LNCAP (cell line): ENCODE measurements around the gene ASIC2.

Experiments used
- CTCF ChIP-seq: fragments of 450-650 bp; IDR thresholded peaks from 2 replicates; pipeline ENCODE4 v1.5.1; 2017; ENCODE audit warnings: mild to moderate bottlenecking

ASIC2 gene

GRCh38 chr17:32998111-32998886, 294.8 kb downstream of the ASIC2 start:
- TF ChIP-seq CTCF = peak; percentile 94

GRCh38 chr17:32995416-32996045, 297.6 kb downstream of the ASIC2 start:
- TF ChIP-seq CTCF = no peak

GRCh38 chr17:32993977-32994376, 299.1 kb downstream of the ASIC2 start:
- no peak for TF ChIP-seq CTCF

- no peak for TF ChIP-seq CTCF
These were observed 300.6 kb downstream of the ASIC2 start for GRCh38 chr17:32992321-32993033.

GRCh38 chr17:32988481-32989101, 304.5 kb downstream of the ASIC2 start:
- no peak for TF ChIP-seq CTCF

- TF ChIP-seq CTCF = no peak
These were observed 307.9 kb downstream of the ASIC2 start for GRCh38 chr17:32985050-32985756.

GRCh38 chr17:32980230-32980629, 312.9 kb downstream of the ASIC2 start:
- TF ChIP-seq CTCF = no peak
